Cardiac fibroblast (primary cell): ENCODE results near the gene C12orf42.

ENCODE experiments used
- DNase-seq, 2 donors: peaks; one replicate each; pipeline versions ENCODE4 v3.0.0 to v3.0.0-alpha.2; 2010; ENCODE audit warnings: low read depth in 2 of 2
- H3K4me3 ChIP-seq, 2 donors: replicated peaks in 1 of 2; 1 replicate in 1 of 2; 2 replicates in 1 of 2; pipeline ENCODE4 v1.5.1; 2011; ENCODE audit warnings: low read depth in 2 of 2, low read length in 2 of 2, mild to moderate bottlenecking in 2 of 2, moderate library complexity in 1 of 2
- CTCF ChIP-seq: IDR thresholded peaks from one replicate; pipeline ENCODE4 v1.5.1; 2011; ENCODE audit warnings: low read depth, mild to moderate bottlenecking, low read length, inconsistent platforms

The C12orf42 gene

GRCh38 chr12:103348935-103349334, 146.8 kb downstream of the C12orf42 start:
- TF ChIP-seq CTCF: no peak
- DNase-seq: no peak

GRCh38 chr12:103336940-103337339, 158.8 kb downstream of the C12orf42 start:
- H3K4me3 ChIP-seq: no peak overlapping the region
- TF ChIP-seq CTCF: no peak
- no peak for DNase-seq

More at GRCh38 chr12:103348935-103349334, 146.8 kb downstream of the C12orf42 start:
- H3K4me3 ChIP-seq: no peak overlapping the region

DNA sequence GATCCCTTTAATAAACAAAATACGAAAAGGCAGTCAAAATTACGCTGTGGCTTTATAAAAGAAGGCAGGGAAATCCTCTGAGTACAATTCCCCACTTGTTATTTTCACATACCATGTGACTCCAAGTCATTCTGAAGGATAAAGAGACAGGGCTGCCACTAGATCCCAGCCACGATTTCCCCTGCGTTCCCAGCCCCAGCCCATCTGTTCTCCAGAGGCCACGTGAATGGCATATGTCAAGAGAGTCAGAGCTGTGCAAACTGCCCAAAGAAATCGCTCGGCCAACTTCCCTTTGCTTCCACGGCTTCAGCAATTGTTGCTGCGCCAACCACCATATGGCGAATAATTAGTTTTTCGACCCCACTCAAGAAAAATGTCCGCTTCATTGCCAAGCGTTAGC, 161.3 kb downstream of the C12orf42 start:
- no peak overlapping the region for H3K4me3 ChIP-seq
- DNase-seq: no peak
- TF ChIP-seq CTCF: no peak

GRCh38 chr12:103333676-103334075, 162.1 kb downstream of the C12orf42 start:
- no peak for DNase-seq
- no peak overlapping the region for H3K4me3 ChIP-seq
- no peak for TF ChIP-seq CTCF

DNA sequence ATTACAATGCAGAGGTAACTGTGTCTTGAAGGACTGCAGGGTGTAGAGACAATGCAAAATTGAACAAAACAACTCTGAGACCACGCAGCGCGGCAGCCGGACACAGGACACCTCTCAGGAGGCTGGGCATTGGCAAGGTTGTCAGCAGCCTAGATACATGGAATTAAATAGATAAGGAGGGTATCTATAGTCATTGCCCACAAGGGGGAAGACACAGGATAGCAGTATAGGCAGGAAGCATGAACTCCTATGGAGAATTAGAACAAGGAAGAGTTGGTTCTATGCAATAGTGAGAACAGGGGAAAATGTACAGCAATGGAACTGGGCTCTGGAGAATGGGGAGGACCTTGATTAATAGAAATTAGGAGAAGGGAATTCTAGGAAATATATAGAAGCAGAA, 164.1 kb downstream of the C12orf42 start:
- no peak overlapping the region for H3K4me3 ChIP-seq
- DNase-seq: no peak
- no peak for TF ChIP-seq CTCF

DNA sequence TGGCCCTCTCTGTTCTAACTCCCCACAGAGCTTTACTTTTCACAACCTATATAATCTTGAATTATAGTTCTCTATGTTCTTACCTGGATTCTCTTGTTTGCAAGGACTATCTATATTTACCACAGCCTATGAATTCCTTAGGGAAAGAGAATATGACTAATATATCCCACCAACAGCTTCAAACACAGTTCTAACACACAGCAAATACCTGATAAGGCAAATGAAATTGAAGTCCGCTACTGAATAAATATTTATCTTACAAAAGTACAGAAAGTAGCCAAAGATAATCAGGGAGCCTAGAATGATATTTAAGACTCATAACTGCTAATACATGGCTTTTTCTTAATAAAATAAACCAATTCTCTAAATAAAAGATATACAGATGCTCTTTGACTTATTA, 165.1 kb downstream of the C12orf42 start:
- no peak overlapping the region for H3K4me3 ChIP-seq
- DNase-seq: no peak
- no peak for TF ChIP-seq CTCF

- H3K4me3 ChIP-seq: no peak overlapping the region
- no peak for TF ChIP-seq CTCF
- no peak for DNase-seq
Measured at GRCh38 chr12:103327676-103328075, 168.1 kb downstream of the C12orf42 start.
